COLO829 (cell line): ENCODE data around the gene TAGLN.
A peak's percentile ranks its signal among the peaks of the same experiment; 100 is the strongest.

Source experiments
- DNase-seq: peaks from one replicate; pipeline ENCODE4 v3.0.0; 2012; ENCODE audit warnings: low spot score

TAGLN gene

DNA sequence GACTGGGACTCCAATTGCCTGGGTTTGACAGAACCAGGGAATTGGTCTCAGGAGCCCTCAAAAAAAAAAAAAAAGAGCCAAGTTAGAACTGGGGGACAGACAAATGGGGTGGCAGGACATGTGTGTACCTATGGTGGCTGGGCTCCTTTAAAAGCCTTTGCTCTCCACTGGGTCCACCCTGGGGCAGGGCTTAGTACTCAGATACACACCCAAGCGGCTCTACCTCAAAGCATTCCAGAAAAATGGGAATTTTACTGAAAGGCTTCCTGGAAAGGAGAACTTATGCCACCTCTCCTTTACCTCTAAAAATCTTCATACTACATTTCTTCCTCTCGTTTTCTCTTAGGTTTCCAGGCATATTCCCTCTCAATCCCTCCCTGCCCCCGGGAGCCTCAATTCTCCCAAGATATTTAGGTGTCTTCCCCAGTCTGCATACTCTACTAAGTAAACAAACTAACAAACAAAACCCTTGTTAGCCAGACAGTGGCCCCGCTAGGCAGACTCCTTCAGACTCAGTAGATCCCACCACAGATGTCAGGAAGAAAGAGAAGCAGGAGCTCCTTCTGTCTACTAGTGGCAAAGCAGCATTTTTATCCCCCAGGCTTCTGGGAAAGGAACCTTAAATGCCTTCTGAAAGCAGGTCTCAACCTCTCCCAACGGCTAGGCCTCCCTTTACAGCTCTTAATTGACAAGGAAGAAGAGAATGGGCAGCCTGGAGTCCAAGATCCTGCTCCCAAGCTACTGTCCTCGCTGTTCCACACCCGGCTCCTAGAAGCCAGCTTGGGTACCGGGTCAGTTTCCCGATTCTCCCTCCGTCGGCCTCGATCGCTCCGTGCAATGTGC, 32.0 kb downstream of the TAGLN start:
- no peak for DNase-seq

DNA sequence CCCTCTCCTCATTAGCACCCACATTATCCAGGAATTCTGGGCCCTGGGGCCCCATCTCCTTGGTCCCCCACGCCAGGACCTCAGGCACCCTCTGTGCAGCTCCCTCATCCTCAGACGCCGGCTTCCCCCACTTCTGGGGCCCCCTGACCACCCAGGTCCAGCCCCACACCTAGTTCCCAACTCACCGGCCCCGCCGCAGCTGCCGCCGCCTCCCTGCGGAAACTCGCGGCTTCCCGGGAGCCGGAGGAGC, 32.6 kb downstream of the TAGLN start, which contains the start of gene PCSK7:
Gene PCSK7 (minus strand): TSS at position 232 of the 250 bp plus-strand sequence. CDS start 2,229 bp downstream, outside the sequence.
- DNase-seq: peak; percentile 77

DNA sequence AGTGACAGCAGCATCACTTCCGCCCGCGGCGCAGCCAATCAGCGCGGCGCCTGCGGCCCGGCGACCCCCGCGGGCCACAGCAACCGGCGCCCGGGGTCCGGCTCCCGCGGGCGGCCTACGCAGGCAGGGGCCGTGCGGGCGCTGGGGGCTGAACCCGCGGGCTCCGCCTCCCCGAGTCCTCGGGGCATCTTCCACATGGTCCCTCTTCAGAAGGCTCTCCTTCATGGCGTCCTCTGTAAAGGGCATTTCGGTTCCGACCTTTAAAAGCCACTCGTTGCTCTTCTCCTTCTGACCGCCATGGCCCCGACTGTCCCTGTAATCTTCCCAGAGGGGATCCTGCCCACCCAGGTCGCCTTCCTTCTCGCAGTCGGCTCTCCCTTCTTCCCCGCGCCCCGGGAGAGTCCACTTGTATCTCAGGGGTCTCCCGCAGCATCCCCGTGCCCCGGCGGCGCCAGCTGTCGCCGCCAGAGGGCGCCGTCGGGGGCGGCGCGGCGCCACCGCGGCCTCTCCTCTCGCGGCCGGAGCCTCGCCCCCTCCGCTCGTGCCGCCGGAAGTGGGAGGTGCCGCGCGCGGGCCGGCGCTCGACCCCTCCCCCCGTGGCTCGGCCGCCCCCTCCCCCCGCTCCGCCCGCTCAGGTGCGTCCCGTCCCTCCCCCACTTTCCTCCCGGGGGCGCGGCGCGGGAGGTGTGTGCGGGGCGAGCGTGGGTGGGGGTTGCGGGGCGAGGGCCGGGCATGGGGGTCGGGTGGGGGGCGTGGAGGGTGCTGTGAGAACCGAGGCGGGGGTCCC, 33.1 kb downstream of the TAGLN start, which contains the start of gene RNF214:
Gene RNF214 (plus strand): TSS at position 580 of the 787 bp plus-strand sequence. CDS start 1,602 bp downstream, outside the sequence.
- DNase-seq: peak; percentile 85

DNA sequence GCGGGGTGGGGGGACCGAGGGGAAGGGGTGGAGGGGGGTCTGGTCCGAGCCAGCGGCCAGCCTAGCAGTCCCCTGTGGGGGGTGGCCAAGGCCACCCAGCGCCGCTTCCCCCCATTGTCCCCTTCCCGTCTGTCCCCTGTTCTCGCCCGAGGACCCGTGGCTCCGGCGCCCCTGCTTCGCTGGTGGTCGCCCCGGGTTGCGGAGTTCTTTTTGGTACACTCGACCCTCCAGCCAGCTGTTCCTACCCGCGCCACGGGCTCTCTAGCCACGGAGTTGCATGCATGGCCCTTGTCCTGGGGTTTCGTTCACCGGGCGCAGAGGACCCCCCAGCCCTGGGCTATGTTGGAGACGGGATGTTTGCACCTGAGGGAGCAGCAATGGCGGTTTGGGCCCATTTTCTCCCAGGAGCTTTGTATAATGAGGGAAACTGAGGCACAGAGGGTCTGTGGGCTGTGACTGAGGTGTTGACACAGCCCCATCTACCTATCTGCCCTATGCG, 33.8 kb downstream of the TAGLN start:
- DNase-seq: no peak

DNA sequence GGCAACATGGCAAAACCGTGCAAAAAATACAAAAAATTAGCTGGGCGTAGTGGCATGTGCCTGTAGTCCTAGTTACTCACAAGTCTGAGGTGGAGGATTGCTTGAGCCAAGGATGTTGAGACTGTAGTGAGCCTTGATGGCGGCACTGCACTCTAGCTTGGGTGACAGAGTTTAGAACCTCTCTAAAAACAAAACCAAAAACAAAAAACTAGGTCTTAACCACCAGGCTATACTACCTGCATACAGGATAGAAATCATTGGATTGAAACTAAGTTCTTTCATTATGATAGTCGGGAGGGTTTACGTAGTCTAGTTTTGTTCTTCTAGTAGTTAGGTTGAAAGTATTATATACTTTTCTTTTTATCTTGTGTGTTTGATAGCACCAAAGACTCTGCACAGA, 39.1 kb downstream of the TAGLN start:
- DNase-seq: no peak

DNA sequence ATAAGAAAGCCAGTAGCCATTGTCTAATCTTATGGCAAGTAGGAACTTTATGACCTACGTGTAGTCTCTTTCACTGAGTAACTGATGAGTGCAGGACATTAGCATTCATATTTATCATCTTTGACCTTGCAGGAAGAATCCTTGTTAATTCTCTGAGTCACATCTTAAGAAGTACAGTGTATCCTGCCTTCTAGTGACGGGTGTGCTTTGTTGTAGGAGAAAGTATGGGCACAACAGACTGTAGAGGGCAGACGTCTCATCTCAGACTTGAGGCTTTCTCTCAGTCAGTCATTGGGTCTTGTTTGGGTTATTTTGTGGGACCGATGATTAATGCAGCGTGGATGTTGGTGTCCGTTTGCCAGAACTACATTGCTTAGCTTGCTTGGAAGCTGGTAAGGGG, 40.1 kb downstream of the TAGLN start:
- peak; percentile 55 for DNase-seq

DNA sequence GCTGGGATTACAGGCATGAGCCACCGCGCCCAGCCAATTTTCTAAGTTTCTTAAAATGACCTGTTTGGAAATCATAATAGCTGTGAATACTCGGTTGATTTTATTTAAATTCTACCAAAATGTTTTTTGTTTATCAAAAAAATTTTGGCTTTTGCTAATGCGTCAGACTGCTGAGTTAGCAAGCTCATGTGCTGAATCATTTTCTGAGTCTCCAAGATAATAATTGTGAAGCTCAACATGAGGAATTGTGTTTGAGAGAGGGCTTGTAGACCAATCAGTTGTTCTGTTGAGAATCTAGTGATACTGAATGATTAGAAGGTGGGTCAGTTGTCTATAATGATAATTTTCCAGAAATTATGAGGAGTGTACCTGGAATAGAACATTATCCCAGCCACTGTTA, 49.2 kb downstream of the TAGLN start:
- no peak for DNase-seq

DNA sequence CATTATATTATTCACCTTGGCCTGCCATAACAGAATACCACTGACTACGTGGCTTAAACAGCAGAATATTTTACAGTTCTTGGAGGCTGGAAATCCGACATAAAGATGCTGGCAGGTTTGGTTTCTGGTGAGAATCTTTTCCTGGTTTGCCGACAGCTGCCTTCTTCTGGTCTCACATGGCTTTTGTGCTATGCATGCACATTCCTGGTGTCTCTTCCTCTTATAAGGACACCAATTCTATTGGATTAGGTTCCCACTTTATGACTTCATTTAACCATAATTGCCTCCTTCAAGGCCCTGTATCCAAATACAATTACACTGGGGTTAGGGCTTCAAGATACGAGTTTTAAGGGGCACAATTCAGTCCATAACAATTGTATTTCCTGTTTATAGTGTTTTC, 50.4 kb downstream of the TAGLN start:
- no peak for DNase-seq

DNA sequence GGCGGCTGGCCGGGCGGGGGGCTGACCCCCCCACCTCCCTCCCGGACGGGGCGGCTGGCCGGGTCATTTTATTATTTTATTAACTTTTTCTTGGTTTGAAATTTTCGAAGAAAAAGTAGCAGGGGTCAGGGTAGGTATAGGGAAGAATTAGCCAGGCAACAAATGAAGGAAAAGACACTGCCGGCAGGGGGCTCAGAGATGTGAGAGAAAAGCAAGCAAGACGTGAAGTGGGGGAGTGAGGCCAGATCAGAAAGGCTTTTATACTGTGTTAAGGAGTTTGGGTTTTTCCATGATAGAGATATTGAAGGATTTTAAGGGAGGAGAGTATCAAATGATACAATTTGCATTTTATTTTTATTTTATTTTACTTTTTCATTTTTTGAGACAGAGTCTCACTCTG, 52.3 kb downstream of the TAGLN start:
- DNase-seq: no peak

DNA sequence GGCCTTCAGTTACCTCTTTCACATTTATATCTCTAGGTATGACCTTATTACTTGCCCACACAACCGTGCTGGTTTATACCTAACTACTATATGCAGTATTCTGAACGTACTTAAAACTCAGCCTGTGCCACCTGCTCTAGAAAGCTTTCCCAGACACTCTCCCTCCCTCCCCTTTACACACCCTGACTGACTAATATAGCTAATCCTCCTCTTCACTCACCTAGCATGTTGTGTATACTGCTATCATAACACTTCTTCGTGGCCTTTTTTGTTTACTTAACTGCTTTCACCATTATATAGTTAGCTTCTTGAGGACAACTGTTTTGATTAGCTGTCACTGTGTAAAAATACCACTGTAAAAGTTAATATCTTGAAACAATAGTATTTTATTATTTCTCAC, 56.8 kb downstream of the TAGLN start:
- no peak for DNase-seq

DNA sequence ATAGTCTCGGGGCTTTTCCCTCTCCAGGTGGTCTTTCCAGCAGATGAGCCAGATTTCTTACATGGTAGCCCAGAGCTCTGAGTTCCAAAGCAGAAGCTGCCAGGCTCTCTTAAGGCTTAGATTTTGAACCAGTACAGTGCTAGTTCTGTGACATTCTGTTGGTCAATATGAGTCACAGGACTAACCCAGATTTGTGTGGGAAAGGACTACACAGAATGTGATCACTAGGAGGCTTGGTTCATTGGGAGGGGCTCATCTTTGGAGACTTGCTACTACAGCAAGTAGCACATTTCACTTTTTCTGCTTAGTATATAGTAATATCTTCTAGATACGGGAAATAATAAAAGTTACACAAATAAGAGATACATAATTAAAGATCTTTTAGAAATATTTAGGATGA, 57.4 kb downstream of the TAGLN start:
- DNase-seq: no peak
